WI38 (cell line): ENCODE measurements around the gene GAB2.

Experiments used
- H3K4me3 ChIP-seq: 2 replicates; pipeline ENCODE4 v1.5.1; 2011; ENCODE audit warnings: low read depth, mild to moderate bottlenecking, control low read depth, low read length
- CTCF ChIP-seq: IDR thresholded peaks from 2 replicates; pipeline ENCODE4 v1.5.1; 2012; ENCODE audit warnings: low read depth, mild to moderate bottlenecking, control low read depth, low read length

The GAB2 gene

DNA sequence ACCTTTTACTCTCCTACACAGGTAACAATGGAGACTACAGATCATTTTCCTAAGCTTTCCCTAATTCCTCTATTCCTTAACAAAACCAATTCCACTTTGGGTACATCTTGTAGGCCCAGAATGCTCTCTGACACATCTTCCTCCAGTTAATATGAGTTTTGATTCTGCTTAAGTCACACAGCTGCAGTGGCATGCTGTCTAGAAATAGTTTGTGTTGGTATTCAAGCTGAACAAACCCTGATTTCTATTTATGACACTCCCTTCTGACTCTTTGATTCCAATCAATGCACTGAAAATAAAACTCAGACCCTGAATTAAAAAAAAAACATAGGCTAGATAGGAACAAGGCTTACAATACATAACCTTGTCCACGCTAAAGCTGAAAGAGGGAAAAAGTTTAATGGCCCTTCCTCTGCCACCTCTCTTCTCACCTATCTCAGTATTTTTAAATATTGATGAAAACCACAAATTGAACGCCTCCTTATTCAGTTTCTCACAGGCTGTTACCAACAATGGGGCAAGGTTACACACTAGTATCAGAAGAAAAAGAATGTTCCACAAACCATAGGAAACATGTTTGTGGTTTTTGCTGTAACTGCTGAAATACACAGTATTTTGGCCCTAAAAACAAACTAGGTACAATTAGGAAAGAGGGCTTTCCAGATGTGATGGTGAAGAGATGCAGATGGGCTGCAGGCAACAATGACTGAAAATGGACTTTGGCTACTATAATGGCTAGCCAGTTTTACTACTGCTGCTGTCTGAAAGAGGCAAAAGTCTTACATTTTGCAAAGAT, 35.7 kb upstream of the GAB2 start:
- H3K4me3 ChIP-seq: no peak overlapping the region

DNA sequence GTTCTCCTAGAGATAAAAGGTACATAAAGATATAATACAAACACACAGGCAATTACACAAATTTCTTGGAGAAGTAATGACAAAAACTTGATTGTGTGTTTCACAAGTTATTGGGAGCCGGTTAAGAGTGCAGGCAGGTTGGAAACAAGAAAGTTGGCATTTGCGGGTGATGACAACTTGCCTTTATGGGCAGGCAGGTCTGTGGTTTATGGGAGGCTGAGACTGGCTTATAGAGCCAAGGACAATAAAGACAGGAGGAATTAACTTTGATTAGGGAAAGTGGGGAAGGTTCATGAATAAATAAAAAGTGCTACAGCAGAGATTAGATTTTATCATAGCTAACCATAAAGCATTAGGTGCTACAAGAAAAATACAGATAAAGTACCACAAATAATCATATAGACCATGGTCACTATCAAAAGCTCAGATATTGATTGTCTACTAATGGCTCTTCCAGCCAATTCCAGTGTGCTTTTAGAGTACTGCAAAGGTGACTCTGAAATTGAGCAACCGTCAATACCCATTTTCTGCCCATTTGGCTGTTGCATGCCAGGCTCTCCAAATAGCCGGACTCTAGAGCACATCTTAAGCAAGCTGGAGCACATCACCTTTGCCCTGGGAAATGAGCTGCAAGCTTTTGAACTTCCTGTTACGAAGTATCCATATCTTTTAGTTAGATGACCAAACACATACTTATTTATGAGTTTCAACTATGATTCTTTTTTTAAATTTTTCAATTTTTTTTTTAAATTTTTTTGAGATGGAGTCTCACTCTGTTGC, 33.9 kb upstream of the GAB2 start:
- no peak overlapping the region for H3K4me3 ChIP-seq
- TF ChIP-seq CTCF: no peak

More for the DNA sequence above, 35.7 kb upstream of the GAB2 start:
- TF ChIP-seq CTCF: no peak

DNA sequence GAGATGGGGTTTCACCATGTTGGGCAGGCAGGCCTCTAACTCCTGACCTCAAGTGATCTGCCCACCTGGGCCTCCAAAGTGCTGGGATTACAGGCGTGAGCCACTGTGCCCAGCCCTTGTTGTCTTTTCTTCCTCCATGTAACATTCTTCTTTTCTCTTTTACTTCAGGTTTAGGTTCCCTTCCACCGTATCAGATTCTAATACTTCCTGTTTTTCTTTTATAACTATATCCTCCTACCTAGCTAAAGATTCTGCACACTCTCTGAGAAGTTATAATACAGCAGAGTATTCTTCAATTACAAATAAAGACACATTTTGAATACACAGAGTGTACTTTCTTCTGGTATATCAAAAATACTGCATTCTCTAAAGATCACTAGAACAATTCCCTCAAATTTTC, 33.2 kb upstream of the GAB2 start:
- H3K4me3 ChIP-seq: no peak overlapping the region
- no peak for TF ChIP-seq CTCF

- no peak for TF ChIP-seq CTCF
- no peak overlapping the region for H3K4me3 ChIP-seq
Observed at GRCh38 chr11:78449866-78450265, 32.2 kb upstream of the GAB2 start.

DNA sequence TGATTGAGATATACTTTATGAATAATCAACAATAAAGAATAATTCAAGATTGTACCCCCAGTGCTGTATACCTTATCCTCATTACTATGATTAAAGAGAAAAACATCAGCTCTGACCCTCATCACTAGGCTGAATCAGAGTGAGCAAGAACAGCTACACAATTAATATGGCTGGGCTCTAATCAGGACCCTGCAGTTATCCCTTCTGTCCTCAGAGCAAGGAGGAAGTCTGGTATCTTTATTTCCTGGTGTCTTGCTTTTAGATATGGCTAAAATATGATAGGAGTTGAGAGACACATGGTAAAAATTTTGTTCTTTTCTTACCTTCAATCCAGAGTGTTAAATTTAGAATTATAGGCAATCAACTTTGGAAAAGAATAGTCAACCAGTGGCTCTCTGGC, 28.6 kb upstream of the GAB2 start:
- TF ChIP-seq CTCF: no peak
- no peak overlapping the region for H3K4me3 ChIP-seq

DNA sequence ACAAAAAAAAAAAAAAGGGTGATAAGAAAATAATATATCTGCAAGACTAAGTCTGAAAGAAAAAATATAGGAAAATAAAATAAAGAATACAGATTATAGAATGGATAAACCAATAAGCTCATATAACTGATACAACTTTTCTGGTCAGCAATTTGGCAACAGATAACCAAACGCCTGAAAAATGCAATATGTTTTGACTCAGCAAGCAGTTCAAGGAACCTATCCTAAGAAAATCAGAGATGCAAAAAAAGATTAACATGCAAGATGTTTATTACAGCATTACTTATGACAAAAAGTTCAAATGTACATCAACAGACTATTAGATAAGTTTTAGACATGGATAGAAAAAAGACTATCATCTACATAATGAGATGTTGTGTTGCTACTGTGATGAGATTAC, 27.1 kb upstream of the GAB2 start:
- H3K4me3 ChIP-seq: no peak overlapping the region
- no peak for TF ChIP-seq CTCF

- no peak overlapping the region for H3K4me3 ChIP-seq
- no peak for TF ChIP-seq CTCF
Observed at GRCh38 chr11:78441956-78442355, 24.3 kb upstream of the GAB2 start.
